SK-N-MC (cell line): ENCODE results near the gene PRTN3.

Experiments
- EZH2 ChIP-seq: fragments of 200-600 bp; sonication (generic); IDR thresholded peaks from one replicate; pipeline ENCODE4 v1.6.1; 2017; ENCODE audit warnings: antibody characterized with exemption
- FOXP2 ChIP-seq: optimal IDR thresholded peaks from 2 replicates; pipeline ENCODE3; 2011; ENCODE audit warnings: mild to moderate bottlenecking, moderate library complexity; ENCODE audit not compliant: insufficient read depth; ENCODE audit errors: extremely low read length, control extremely low read depth

DNA sequence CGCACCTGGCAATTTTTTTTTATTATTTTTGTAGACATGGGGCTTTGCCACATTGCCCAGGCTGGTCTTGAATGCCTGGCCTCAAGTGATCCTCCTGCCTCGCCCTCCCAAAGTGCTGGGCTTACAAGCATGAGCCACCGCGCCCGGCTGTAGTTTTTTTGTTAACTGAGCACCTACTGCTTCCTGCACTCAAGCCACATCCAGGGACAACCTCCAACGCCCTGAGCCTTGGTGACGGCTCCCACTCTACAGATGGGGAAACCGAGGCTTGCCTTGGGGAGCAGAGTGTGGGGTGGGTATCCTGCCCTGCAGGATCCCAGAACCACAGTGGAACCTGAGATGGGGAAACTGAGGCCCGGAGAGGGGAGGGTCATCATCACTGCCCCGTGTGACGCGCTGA, 14.3 kb downstream of the PRTN3 start:
- TF ChIP-seq FOXP2 = no peak
- no peak for TF ChIP-seq EZH2
